IPS DF 19.7 (cell line): Measurements from ENCODE around the gene ARHGEF39.

Experiments
- DNase-seq: peaks from one replicate; pipeline ENCODE4 v3.0.0-alpha.2; 2013; ENCODE audit warnings: low read depth, low spot score

ARHGEF39 gene

GRCh38 chr9:35675732-35676392 is 10.9 kb upstream of the ARHGEF39 start:
- no peak for DNase-seq

GRCh38 chr9:35675204-35675603 is 10.2 kb upstream of the ARHGEF39 start:
- DNase-seq = no peak

GRCh38 chr9:35674025-35674361 is 9.0 kb upstream of the ARHGEF39 start:
- DNase-seq = no peak

- DNase-seq = no peak
Measured at GRCh38 chr9:35673132-35674024, 8.4 kb upstream of the ARHGEF39 start, which contains the start of gene CA9. Gene CA9, plus strand, starts transcription at chr9:35673928. Its CDS starts 32 bp downstream, at chr9:35673960.

- DNase-seq = no peak
Measured at GRCh38 chr9:35669331-35670145, 4.5 kb upstream of the ARHGEF39 start.

GRCh38 chr9:35667939-35668338 is 2.9 kb upstream of the ARHGEF39 start:
- no peak for DNase-seq

GRCh38 chr9:35666549-35666948 is 1.6 kb upstream of the ARHGEF39 start:
- DNase-seq = no peak

- DNase-seq = no peak
Measured at GRCh38 chr9:35666045-35666444, 1.1 kb upstream of the ARHGEF39 start.

- no peak for DNase-seq
Measured at GRCh38 chr9:35665471-35665818, 450 bp upstream of the ARHGEF39 start.

GRCh38 chr9:35662437-35662836 is 2.6 kb downstream of the ARHGEF39 start:
- DNase-seq = no peak

GRCh38 chr9:35661756-35662350 is 3.1 kb downstream of the ARHGEF39 start:
- DNase-seq = no peak

GRCh38 chr9:35660966-35661415 is 4.0 kb downstream of the ARHGEF39 start:
- DNase-seq = no peak

GRCh38 chr9:35659340-35659739 is 5.7 kb downstream of the ARHGEF39 start:
- no peak for DNase-seq

GRCh38 chr9:35658968-35659220 is 6.1 kb downstream of the ARHGEF39 start:
- DNase-seq = no peak

GRCh38 chr9:35658137-35658967 is 6.6 kb downstream of the ARHGEF39 start, which contains the start of gene CCDC107:
Gene CCDC107, plus strand, starts transcription at chr9:35658292. Its CDS starts 88 bp downstream, at chr9:35658380.
- DNase-seq = no peak

- peak; percentile 99 for DNase-seq
Measured at GRCh38 chr9:35657546-35658136, 7.4 kb downstream of the ARHGEF39 start, which contains the start of gene RMRP. Gene RMRP, minus strand, starts transcription at chr9:35658019.

GRCh38 chr9:35656831-35657545 is 8.0 kb downstream of the ARHGEF39 start:
- no peak for DNase-seq

GRCh38 chr9:35656348-35656747 is 8.6 kb downstream of the ARHGEF39 start:
- no peak for DNase-seq

- no peak for DNase-seq
Measured at GRCh38 chr9:35653611-35654010, 11.4 kb downstream of the ARHGEF39 start.

GRCh38 chr9:35652829-35653209 is 12.2 kb downstream of the ARHGEF39 start:
- no peak for DNase-seq
